SIG-M5 treated with dmso at 0.1 percent for 504 hours (cell line): ENCODE measurements around the gene WAS.
A peak's percentile ranks its signal among the peaks of the same experiment; 100 is the strongest.
"Not testable (repeated sequence)": the region's sequence is repeated elsewhere in the genome, so short reads cannot be mapped to it uniquely, and the experiment has no call there.

Experiments
- DNase-seq: peaks from one replicate; lab custom pipeline; 2025; ENCODE audit not compliant: unreplicated experiment; lab: John Stamatoyannopoulos, UW

Gene WAS

GRCh38 chrX:48684134-48684533, 535 bp downstream of the WAS start:
- DNase-seq, result no peak

GRCh38 chrX:48685416-48685815, 1.8 kb downstream of the WAS start:
- no peak for DNase-seq

GRCh38 chrX:48688531-48689150, 5.0 kb downstream of the WAS start:
- DNase-seq, result no peak

GRCh38 chrX:48689208-48689920, 5.8 kb downstream of the WAS start:
- DNase-seq, result no peak

GRCh38 chrX:48691746-48692145, 8.1 kb downstream of the WAS start:
- DNase-seq, result not testable (repeated sequence)

- no peak for DNase-seq
These were observed 11.4 kb downstream of the WAS start for GRCh38 chrX:48694776-48695533.

- no peak for DNase-seq
These were observed 11.9 kb downstream of the WAS start for GRCh38 chrX:48695534-48695896.

- no peak for DNase-seq
These were observed 12.3 kb downstream of the WAS start for GRCh38 chrX:48695925-48696300.

GRCh38 chrX:48696301-48696908, 12.8 kb downstream of the WAS start, which contains the start of gene SUV39H1:
Gene SUV39H1, plus strand, starts transcription at chrX:48696734. Its CDS starts 51 bp downstream, at chrX:48696785.
- DNase-seq, result peak; percentile 76

GRCh38 chrX:48696909-48697727, 13.5 kb downstream of the WAS start:
- DNase-seq, result peak; percentile 33

- DNase-seq, result no peak
These were observed 14.7 kb downstream of the WAS start for GRCh38 chrX:48698306-48698705.

GRCh38 chrX:48700246-48700645, 16.6 kb downstream of the WAS start:
- no peak for DNase-seq

GRCh38 chrX:48700951-48701653, 17.5 kb downstream of the WAS start:
- DNase-seq, result peak; percentile 15

GRCh38 chrX:48702032-48702431, 18.4 kb downstream of the WAS start:
- DNase-seq, result no peak

- no peak for DNase-seq
These were observed 19.1 kb downstream of the WAS start for GRCh38 chrX:48702716-48703115.

- no peak for DNase-seq
These were observed 19.6 kb downstream of the WAS start for GRCh38 chrX:48703228-48703627.

GRCh38 chrX:48703642-48704481, 20.3 kb downstream of the WAS start:
- DNase-seq, result peak; percentile 26

- DNase-seq, result no peak
These were observed 22.3 kb downstream of the WAS start for GRCh38 chrX:48705871-48706270.

- DNase-seq, result no peak
These were observed 26.0 kb downstream of the WAS start for GRCh38 chrX:48709522-48710112.
